H1 (cell line): ENCODE results near the gene SGK2.

Experiments
- CREB1 ChIP-seq: IDR thresholded peaks from 2 replicates; pipeline ENCODE4 v1.6.1; 2012; ENCODE audit warnings: inconsistent platforms
- CTCF ChIP-seq, 3 experiments: IDR thresholded peaks; 1 replicate in 2 of 3; 2 replicates in 1 of 3; pipeline versions ENCODE4 v1.5.1 to v1.6.1; 2011; ENCODE audit warnings: low read length in 3 of 3, mild to moderate bottlenecking in 3 of 3, inconsistent platforms in 2 of 3, low read depth in 1 of 3, moderate library complexity in 1 of 3; ENCODE audit not compliant: insufficient read depth in 1 of 3; ENCODE audit errors: control extremely low read depth in 1 of 3
- EGR1 ChIP-seq: IDR thresholded peaks from 2 replicates; pipeline ENCODE4 v1.6.1; 2011; ENCODE audit warnings: low read depth, low read length, borderline replicate concordance
- EP300 ChIP-seq, 2 experiments: IDR thresholded peaks; 1 replicate in 1 of 2; 2 replicates in 1 of 2; pipeline ENCODE4 v1.6.1; 2011 to 2012; ENCODE audit warnings: low read depth in 2 of 2, low read length in 2 of 2, mild to moderate bottlenecking in 2 of 2, borderline replicate concordance in 1 of 2, inconsistent platforms in 1 of 2, moderate library complexity in 1 of 2
- MAFK ChIP-seq: IDR thresholded peaks from 2 replicates; pipeline ENCODE4 v1.6.1; 2012; ENCODE audit warnings: low read depth, mild to moderate bottlenecking, improper control_type of control experiment, low read length
- NRF1 ChIP-seq: IDR thresholded peaks from 2 replicates; pipeline ENCODE4 v1.6.1; 2011; ENCODE audit warnings: mild to moderate bottlenecking, low read depth, low read length, improper control_type of control experiment
- POLR2A ChIP-seq, 2 experiments: IDR thresholded peaks; 1 replicate in 1 of 2; 2 replicates in 1 of 2; pipeline ENCODE4 v1.6.1; 2011; ENCODE audit warnings: low read depth in 2 of 2, low read length in 2 of 2, mild to moderate bottlenecking in 2 of 2; ENCODE audit errors: control extremely low read depth in 1 of 2
- TEAD4 ChIP-seq: IDR thresholded peaks from 2 replicates; pipeline ENCODE4 v1.6.1; 2012; ENCODE audit warnings: low read depth, low read length, inconsistent platforms, mixed read lengths

- TF ChIP-seq NRF1 (no peak), CTCF (IDR thresholded peaks at IDR 0.05; ENCODE audit: control extremely low read depth in 1 of 3, insufficient read depth in 1 of 3, low read depth in 1 of 3, low read length in 3 of 3) (no peak), TEAD4 (no peak), MAFK (no peak), EGR1 (no peak), POLR2A (IDR thresholded peaks at IDR 0.05; ENCODE audit: control extremely low read depth in 1 of 2, low read depth in 2 of 2, low read length in 2 of 2) (no peak), EP300 (IDR thresholded peaks at IDR 0.05; ENCODE audit: borderline replicate concordance in 1 of 2, low read depth in 2 of 2, low read length in 2 of 2) (no peak), CREB1 (no peak)
Measured at GRCh38 chr20:43564455-43564854, 5.6 kb downstream of the SGK2 start.
